H9 (cell line): ENCODE measurements around the gene SLC47A2. TPM values are rescaled to one million over a fixed set of nuclear protein-coding genes. Genes with fewer than 3 reads are reported as not detected.

ENCODE experiments used
- DNase-seq: peaks from one replicate; pipeline ENCODE4 v3.0.0-alpha.2; 2017
- H2AFZ ChIP-seq: one replicate; pipeline ENCODE4 v1.6.1; 2013; ENCODE audit warnings: mild to moderate bottlenecking, low read length, control low read depth, moderate library complexity
- H2AK5ac ChIP-seq: 2 replicates; pipeline ENCODE4 v1.6.1; 2013; ENCODE audit warnings: low read length, control low read depth, mixed read lengths; ENCODE audit not compliant: insufficient read length
- H2BK120ac ChIP-seq: one replicate; pipeline ENCODE4 v1.6.1; 2013; ENCODE audit warnings: low read depth, mild to moderate bottlenecking, low read length, control low read depth, inconsistent platforms; ENCODE audit not compliant: poor library complexity, severe bottlenecking
- H2BK12ac ChIP-seq: 2 replicates; pipeline ENCODE4 v1.6.1; 2013; ENCODE audit warnings: low read length, control low read depth, mixed read lengths, low read depth; ENCODE audit not compliant: insufficient read length
- H2BK15ac ChIP-seq: 2 replicates; pipeline ENCODE4 v1.6.1; 2013; ENCODE audit warnings: low read depth, low read length, control low read depth
- H2BK20ac ChIP-seq: one replicate; pipeline ENCODE4 v1.6.1; 2013; ENCODE audit warnings: low read depth, mild to moderate bottlenecking, low read length, control low read depth, inconsistent platforms; ENCODE audit not compliant: poor library complexity, severe bottlenecking
- H2BK5ac ChIP-seq: 2 replicates; pipeline ENCODE4 v1.6.1; 2013; ENCODE audit warnings: low read length, control low read depth, mixed read lengths; ENCODE audit not compliant: insufficient read length
- H3K14ac ChIP-seq: 2 replicates; pipeline ENCODE4 v1.6.1; 2013; ENCODE audit warnings: low read length, control low read depth; ENCODE audit not compliant: insufficient read depth
- H3K18ac ChIP-seq: 2 replicates; pipeline ENCODE4 v1.6.1; 2013; ENCODE audit warnings: low read depth, mild to moderate bottlenecking, mixed read lengths, low read length, control low read depth; ENCODE audit not compliant: insufficient read length
- H3K23ac ChIP-seq: 2 replicates; pipeline ENCODE4 v1.6.1; 2013; ENCODE audit warnings: low read length, control low read depth, mixed read lengths, low read depth; ENCODE audit not compliant: insufficient read length
- H3K23me2 ChIP-seq: 2 replicates; pipeline ENCODE4 v1.6.1; 2013; ENCODE audit warnings: low read depth, mild to moderate bottlenecking, mixed read lengths, low read length, control low read depth; ENCODE audit not compliant: insufficient read length, poor library complexity, severe bottlenecking
- H3K27ac ChIP-seq: 2 replicates; pipeline ENCODE4 v1.5.1; 2013; ENCODE audit warnings: low read length, control low read depth, mixed read lengths, low read depth; ENCODE audit not compliant: insufficient read length
- H3K27me3 ChIP-seq: 2 replicates; pipeline ENCODE4 v1.6.1; 2013; ENCODE audit warnings: low read length, control low read depth, inconsistent platforms; ENCODE audit not compliant: insufficient read depth
- H3K4ac ChIP-seq: 2 replicates; pipeline ENCODE4 v1.6.1; 2013; ENCODE audit warnings: low read depth, mild to moderate bottlenecking, control low read depth, inconsistent platforms, low read length, moderate library complexity
- H3K4me1 ChIP-seq: 2 replicates; pipeline ENCODE4 v1.6.1; 2013; ENCODE audit warnings: low read length, control low read depth, inconsistent platforms; ENCODE audit not compliant: insufficient read depth
- H3K4me2 ChIP-seq: 2 replicates; pipeline ENCODE4 v1.6.1; 2013; ENCODE audit warnings: low read length, control low read depth, mixed read lengths; ENCODE audit not compliant: insufficient read length, insufficient read depth
- H3K56ac ChIP-seq: 2 replicates; pipeline ENCODE4 v1.6.1; 2013; ENCODE audit warnings: low read depth, mild to moderate bottlenecking, mixed read lengths, low read length, control low read depth; ENCODE audit not compliant: insufficient read length
- H3K79me1 ChIP-seq: 2 replicates; pipeline ENCODE4 v1.6.1; 2013; ENCODE audit warnings: low read depth, mild to moderate bottlenecking, moderate library complexity, low read length, control low read depth, inconsistent platforms; ENCODE audit not compliant: insufficient read depth, poor library complexity, severe bottlenecking
- H3K79me2 ChIP-seq: 2 replicates; pipeline ENCODE4 v1.6.1; 2013; ENCODE audit warnings: low read length, control low read depth, inconsistent platforms; ENCODE audit not compliant: insufficient read depth
- H3K9ac ChIP-seq: 2 replicates; pipeline ENCODE4 v1.6.1; 2013; ENCODE audit warnings: low read length, control low read depth, mixed read lengths; ENCODE audit not compliant: insufficient read length; ENCODE audit errors: extremely low read depth
- H3K9me3 ChIP-seq: one replicate; pipeline ENCODE4 v1.6.1; 2013; ENCODE audit warnings: low read depth, low read length, inconsistent platforms; ENCODE audit not compliant: control insufficient read depth
- H3T11ph ChIP-seq: one replicate; pipeline ENCODE4 v1.6.1; 2013; ENCODE audit warnings: mild to moderate bottlenecking, low read length, control low read depth, inconsistent platforms
- H4K20me1 ChIP-seq: one replicate; pipeline ENCODE4 v1.6.1; 2013; ENCODE audit not compliant: control insufficient read depth, insufficient read length, insufficient read depth
- H4K5ac ChIP-seq: 2 replicates; pipeline ENCODE4 v1.6.1; 2013; ENCODE audit warnings: low read depth, mild to moderate bottlenecking, mixed read lengths, low read length, control low read depth; ENCODE audit not compliant: insufficient read length
- H4K8ac ChIP-seq: replicated peaks from 2 replicates; pipeline ENCODE4 v1.6.1; 2013; ENCODE audit warnings: low read length, control low read depth, mixed read lengths, low read depth; ENCODE audit not compliant: insufficient read length
- H4K91ac ChIP-seq: 2 replicates; pipeline ENCODE4 v1.6.1; 2013; ENCODE audit warnings: low read depth, mild to moderate bottlenecking, moderate library complexity, mixed read lengths, low read length, control low read depth; ENCODE audit not compliant: insufficient read length
- H3K27ac Mint-ChIP-seq, 3 experiments: 2 replicates in 2 of 3; 3 replicates in 1 of 3; pipeline ENCODE4 v1.8.0; 2020 to 2021; ENCODE audit warnings: mixed read lengths in 3 of 3, mild to moderate bottlenecking in 1 of 3, moderate library complexity in 1 of 3
- H3K27me3 Mint-ChIP-seq: 2 replicates; pipeline ENCODE4 v1.8.0; 2021; ENCODE audit warnings: low read depth, mild to moderate bottlenecking, moderate library complexity, mixed read lengths
- H3K36me3 Mint-ChIP-seq, 3 experiments: 2 replicates in 2 of 3; 3 replicates in 1 of 3; pipeline ENCODE4 v1.8.0; 2020 to 2021; ENCODE audit warnings: low read depth in 3 of 3, mixed read lengths in 3 of 3; ENCODE audit not compliant: insufficient read depth in 1 of 3
- H3K4me1 Mint-ChIP-seq, 2 experiments: 2 replicates each; pipeline ENCODE4 v1.8.0; 2020; ENCODE audit warnings: mixed read lengths in 2 of 2
- H3K4me3 Mint-ChIP-seq, 2 experiments: 2 replicates in 1 of 2; 3 replicates in 1 of 2; pipeline ENCODE4 v1.8.0; 2020 to 2021; ENCODE audit warnings: mild to moderate bottlenecking in 2 of 2, mixed read lengths in 2 of 2, moderate library complexity in 1 of 2
- H3K9me3 Mint-ChIP-seq, 2 experiments: 2 replicates in 1 of 2; 3 replicates in 1 of 2; pipeline ENCODE4 v1.8.0; 2020; ENCODE audit warnings: mild to moderate bottlenecking in 2 of 2, mixed read lengths in 2 of 2, moderate library complexity in 1 of 2
- WGBS: extraction: QIAGEN DNeasy Blood & Tissue Kit; methylation state at CpG from one replicate; pipeline ENCODE4 v1.1.7; 2013; ENCODE audit warnings: missing lambda C conversion rate, low lambda C conversion rate, mixed read lengths; ENCODE audit not compliant: insufficient read length; ENCODE audit errors: extremely low coverage; 5-methylcytosine and 5-hydroxymethylcytosine counted together
- total RNA-seq: library from RNA; stranded (reverse); gene quantifications from 2 replicates; pipeline ENCODE4 v1.2.1, GENCODE V29; 2021
- TF ChIP-seq, protein P1 (sequence below): fragments of 200-600 bp; sonication (generic); conservative IDR thresholded peaks from 3 replicates; pipeline ENCODE4 v1.8.0; 2021; ENCODE audit warnings: antibody characterized with exemption, mild to moderate bottlenecking

SLC47A2 gene
- total RNA-seq, 1 experiment from 2014 or later = not detected

DNA sequence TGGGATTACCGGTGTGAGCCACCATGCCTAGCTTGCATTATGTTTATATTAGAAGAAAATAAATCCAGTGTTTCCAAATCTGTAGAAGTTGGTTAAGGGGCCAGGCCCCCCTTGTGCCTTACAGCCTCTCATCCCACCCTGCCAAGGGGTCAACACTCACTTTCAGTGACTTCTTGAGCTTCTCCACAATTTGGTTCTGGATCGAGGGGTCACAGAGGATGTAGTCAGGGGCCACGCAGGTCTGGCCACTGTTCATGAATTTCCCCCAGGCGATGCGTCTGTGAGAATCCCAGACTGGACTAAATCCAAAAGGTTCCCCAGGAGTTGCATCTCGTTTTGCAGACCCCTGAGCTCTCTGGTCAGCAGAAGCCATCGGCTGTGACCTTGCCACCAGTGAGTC is 24.5 kb upstream of the SLC47A2 start:
- no peaks in the 10 kb centered on the region for H3K79me2 ChIP-seq
- H3K27me3 ChIP-seq = no peaks in the 10 kb centered on the region; the same call in 1 of the 2 replicates
- H3K79me1 ChIP-seq = no peaks in the 10 kb centered on the region
- no peaks in the 10 kb centered on the region; a peak in 1 of 7 replicates for H3K36me3 Mint-ChIP-seq
- H2BK20ac ChIP-seq = no peak overlapping the region
- H2AK5ac ChIP-seq = no peak overlapping the region
- H2BK15ac ChIP-seq = no peak overlapping the region
- H3K9me3 ChIP-seq = no peaks in the 10 kb centered on the region
- no peak overlapping the region for H4K8ac ChIP-seq
- H3K14ac ChIP-seq = no peak overlapping the region
- no peak overlapping the region for H3K23ac ChIP-seq
- H3K4ac ChIP-seq = no peak overlapping the region
- no peak for DNase-seq
- H3T11ph ChIP-seq = no peak overlapping the region
- H3K4me1 ChIP-seq = no peaks in the 10 kb centered on the region
- no CpG with 5 or more reads among the region's 7 CpGs for WGBS
- no peak overlapping the region for H4K5ac ChIP-seq
- H3K9ac ChIP-seq = no peak overlapping the region
- H2AFZ ChIP-seq = no peak overlapping the region
- no peak overlapping the region for H3K27ac Mint-ChIP-seq
- H4K20me1 ChIP-seq = no peaks in the 10 kb centered on the region
- H3K4me2 ChIP-seq = no peak overlapping the region
- peaks cover 7% of the 10 kb centered on the region for H3K23me2 ChIP-seq
- no peak overlapping the region for H3K18ac ChIP-seq
- no peak overlapping the region for H3K56ac ChIP-seq
- H2BK5ac ChIP-seq = no peak overlapping the region
- no peak overlapping the region for H3K4me3 Mint-ChIP-seq
- H2BK12ac ChIP-seq = no peak overlapping the region
- H4K91ac ChIP-seq = no peak overlapping the region
- peaks cover 13% of the 10 kb centered on the region for H3K27me3 Mint-ChIP-seq
- peaks cover 4 to 7% of the 10 kb centered on the region in 2 experiments for H3K4me1 Mint-ChIP-seq
- H3K27ac ChIP-seq = no peak overlapping the region
- no peak overlapping the region for H2BK120ac ChIP-seq
- no peaks in the 10 kb centered on the region for H3K9me3 Mint-ChIP-seq
- TF ChIP-seq, protein P1, sequence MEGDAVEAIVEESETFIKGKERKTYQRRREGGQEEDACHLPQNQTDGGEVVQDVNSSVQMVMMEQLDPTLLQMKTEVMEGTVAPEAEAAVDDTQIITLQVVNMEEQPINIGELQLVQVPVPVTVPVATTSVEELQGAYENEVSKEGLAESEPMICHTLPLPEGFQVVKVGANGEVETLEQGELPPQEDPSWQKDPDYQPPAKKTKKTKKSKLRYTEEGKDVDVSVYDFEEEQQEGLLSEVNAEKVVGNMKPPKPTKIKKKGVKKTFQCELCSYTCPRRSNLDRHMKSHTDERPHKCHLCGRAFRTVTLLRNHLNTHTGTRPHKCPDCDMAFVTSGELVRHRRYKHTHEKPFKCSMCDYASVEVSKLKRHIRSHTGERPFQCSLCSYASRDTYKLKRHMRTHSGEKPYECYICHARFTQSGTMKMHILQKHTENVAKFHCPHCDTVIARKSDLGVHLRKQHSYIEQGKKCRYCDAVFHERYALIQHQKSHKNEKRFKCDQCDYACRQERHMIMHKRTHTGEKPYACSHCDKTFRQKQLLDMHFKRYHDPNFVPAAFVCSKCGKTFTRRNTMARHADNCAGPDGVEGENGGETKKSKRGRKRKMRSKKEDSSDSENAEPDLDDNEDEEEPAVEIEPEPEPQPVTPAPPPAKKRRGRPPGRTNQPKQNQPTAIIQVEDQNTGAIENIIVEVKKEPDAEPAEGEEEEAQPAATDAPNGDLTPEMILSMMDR = no peak
